HepG2 (cell line): ENCODE results near the gene ANKRD13D. TPM values are rescaled to one million over a fixed set of nuclear protein-coding genes. Genes with fewer than 3 reads are reported as not detected.

Source experiments
- ATF2 ChIP-seq: sonication (generic); formaldehyde crosslinking; IDR thresholded peaks from 2 replicates; pipeline ENCODE4 v1.4.0; 2020; ENCODE audit warnings: missing genetic modification reagents
- HOMEZ ChIP-seq: IDR thresholded peaks from 2 replicates; pipeline ENCODE4 v1.6.1; 2016; ENCODE audit warnings: low read depth
- HOXD1 ChIP-seq: sonication (generic); formaldehyde crosslinking; IDR thresholded peaks from 2 replicates; pipeline ENCODE4 v1.5.0; 2020; ENCODE audit warnings: missing genetic modification reagents
- IRX3 ChIP-seq: sonication (generic); formaldehyde crosslinking; IDR thresholded peaks from 2 replicates; pipeline ENCODE4 v1.8.1; 2023; ENCODE audit warnings: mild to moderate bottlenecking, low read depth, missing genetic modification reagents, borderline replicate concordance
- LCORL ChIP-seq, 2 experiments: fragments of 450-650 bp in 1 of 2; sonication (generic) in 1 of 2; formaldehyde crosslinking in 1 of 2; IDR thresholded peaks; 2 replicates each; pipeline versions ENCODE4 v1.5.0 to v1.6.1; 2017 to 2020; ENCODE audit warnings: antibody characterized with exemption in 1 of 2, missing genetic modification reagents in 1 of 2
- MED1 ChIP-seq: sonication (generic); formaldehyde crosslinking; IDR thresholded peaks from 2 replicates; pipeline ENCODE4 v1.4.0; 2020; ENCODE audit warnings: missing genetic modification reagents
- NAIF1 ChIP-seq: sonication (generic); formaldehyde crosslinking; IDR thresholded peaks from 2 replicates; pipeline ENCODE4 v1.5.0; 2020; ENCODE audit warnings: mild to moderate bottlenecking, missing genetic modification reagents, borderline replicate concordance
- REL ChIP-seq: sonication (generic); formaldehyde crosslinking; conservative IDR thresholded peaks from 2 replicates; pipeline ENCODE4 v1.8.0; 2022; ENCODE audit warnings: mild to moderate bottlenecking, missing genetic modification reagents, moderate library complexity
- SALL1 ChIP-seq: sonication (generic); formaldehyde crosslinking; IDR thresholded peaks from 2 replicates; pipeline ENCODE4 v1.8.0; 2022; ENCODE audit warnings: mild to moderate bottlenecking, missing genetic modification reagents
- SNRNP70 ChIP-seq: fragments of 200-400 bp; formaldehyde crosslinking; IDR thresholded peaks from 2 replicates; pipeline ENCODE4 v1.6.1; 2017; ENCODE audit warnings: mild to moderate bottlenecking, low read depth, low read length, moderate library complexity
- SP2 ChIP-seq: sonication (generic); formaldehyde crosslinking; IDR thresholded peaks from 2 replicates; pipeline ENCODE4 v1.5.1; 2020; ENCODE audit warnings: mild to moderate bottlenecking, missing genetic modification reagents
- ZBTB8A ChIP-seq: sonication (generic); formaldehyde crosslinking; IDR thresholded peaks from 2 replicates; pipeline ENCODE4 v1.4.0; 2020; ENCODE audit warnings: mild to moderate bottlenecking, low read depth, missing genetic modification reagents, borderline replicate concordance
- ZC3H13 ChIP-seq: sonication (generic); formaldehyde crosslinking; IDR thresholded peaks from 2 replicates; pipeline ENCODE4 v1.8.1; 2023; ENCODE audit warnings: mild to moderate bottlenecking, missing genetic modification reagents, moderate library complexity
- ZNF407 ChIP-seq: sonication (generic); formaldehyde crosslinking; IDR thresholded peaks from one replicate; pipeline ENCODE4 v1.5.1; 2020; ENCODE audit warnings: mild to moderate bottlenecking, missing genetic modification reagents; ENCODE audit errors: not compliant biosample characterization
- ZNF530 ChIP-seq: sonication (generic); formaldehyde crosslinking; IDR thresholded peaks from 2 replicates; pipeline ENCODE4 v1.5.0; 2020; ENCODE audit warnings: low read depth, mild to moderate bottlenecking, missing genetic modification reagents
- ZNF550 ChIP-seq: sonication (generic); formaldehyde crosslinking; IDR thresholded peaks from 2 replicates; pipeline ENCODE4 v1.4.0; 2020; ENCODE audit warnings: mild to moderate bottlenecking, missing genetic modification reagents, borderline replicate concordance
- ZSCAN25 ChIP-seq: sonication (generic); formaldehyde crosslinking; IDR thresholded peaks from 2 replicates; pipeline ENCODE4 v1.8.0; 2022; ENCODE audit warnings: mild to moderate bottlenecking, missing genetic modification reagents
- polyA plus RNA-seq, 8 experiments: library from polyadenylated mRNA; depleted of rRNA in 3 of 8; stranded (reverse) in 7 of 8; unstranded in 1 of 8; fragments of >200 nt; fragmentation: Illumina TruSeq in 4 of 8; extraction: Trizol in 4 of 8; gene quantifications; 2 replicates each; pipeline versions ENCODE4 v1.2.1 to v1.2.3, GENCODE V29; 2011 to 2016; ENCODE audit warnings: low read depth in 4 of 8, missing spikeins in 1 of 8, mixed read lengths in 1 of 8; ENCODE audit not compliant: insufficient read depth in 1 of 8
- total RNA-seq, 5 experiments: library from RNA; depleted of rRNA; stranded (reverse); fragments of >200 nt; fragmentation: Illumina TruSeq; extraction: Trizol; gene quantifications; 2 replicates each; pipeline ENCODE4 v1.2.3, GENCODE V29; 2016; ENCODE audit warnings: low read depth in 1 of 5

Gene ANKRD13D
- total and polyA plus RNA-seq, 2 of the 13 experiments (the other 11 are each of a cell fraction or from before 2014, with no cell fraction given): 18.6 to 27.3 TPM

- TF ChIP-seq ZNF407 (CRISPR knock-in tag) (peak; percentile 74), ZNF550 (CRISPR knock-in tag) (peak; percentile 87; the same call in 1 of the 2 replicates), LCORL (IDR thresholded peaks at IDR 0.05) (no peak), LCORL (CRISPR knock-in tag; IDR thresholded peaks at IDR 0.05) (peak; percentile 69), SNRNP70 (no peak), ZC3H13 (CRISPR knock-in tag) (peak; percentile 95), MED1 (CRISPR knock-in tag) (peak; percentile 86), ZSCAN25 (CRISPR knock-in tag) (peak; percentile 37; the same call in 1 of the 2 replicates), SALL1 (CRISPR knock-in tag) (peak; percentile 70), HOMEZ (CRISPR knock-in tag) (peak; percentile 3; the same call in 1 of the 2 replicates), IRX3 (no peak), REL (CRISPR knock-in tag) (0 out of 2 replicates have a peak, but pooled peaks have one; percentile 56), ZBTB8A (no peak; the same call in 1 of the 2 replicates), ATF2 (CRISPR knock-in tag) (no peak; the same call in 1 of the 2 replicates), SP2 (CRISPR knock-in tag) (no peak), HOXD1 (CRISPR knock-in tag) (peak; percentile 72; the same call in 1 of the 2 replicates), ZNF530 (CRISPR knock-in tag) (no peak), NAIF1 (CRISPR knock-in tag) (no peak)
Measured at GRCh38 chr11:67288452-67289225, 464 bp upstream of the ANKRD13D start (continued).
